HepG2 (cell line): ENCODE results near the gene TBRG1. TPM values are rescaled to one million over a fixed set of nuclear protein-coding genes. Genes with fewer than 3 reads are reported as not detected.

Source experiments
- ATAC-seq: fragments of 200-7000 bp; cut with Tn5 transposase; 3 replicates; pipeline ENCODE4 v1.9.1; 2020; ENCODE audit warnings: mild to moderate bottlenecking, moderate library complexity
- BruUV-seq: library from RNA; stranded (reverse); fragments of 400-500 nt; replicated peaks from 2 replicates; lab custom pipeline; 2021; lab: Mats Ljungman, UMichigan
- CTCF ChIA-PET: fragments of 300-600 bp; formaldehyde crosslinking; extraction: SDS; loops from one replicate; lab custom pipeline; 2021; ENCODE audit warnings: low total read pairs, inconsistent platforms, low intra/inter-chr PET ratio; lab: Yijun Ruan, JAX
- POLR2A ChIA-PET: fragments of 350-600 bp; sonication (Branson Sonifier 250); formaldehyde crosslinking; loops from one replicate; lab custom pipeline; 2020; ENCODE audit warnings: antibody characterized with exemption, inconsistent platforms; lab: Yijun Ruan, JAX
- DNase-seq: peaks from one replicate; pipeline ENCODE4 v3.0.0-alpha.2; 2015; ENCODE audit warnings: low spot score
- FAIRE-seq: peaks from 3 replicates; lab custom pipeline; 2011; peaks lifted over from hg19 to GRCh38; lab: Jason Lieb, UNC
- H2AFZ ChIP-seq: one replicate; pipeline ENCODE4 v1.6.1; 2011; ENCODE audit warnings: low read length, inconsistent platforms
- H3K27ac ChIP-seq: fragments of 300-600 bp; 3 replicates; pipeline ENCODE4 v1.8.0; 2011; ENCODE audit warnings: mixed run types, mild to moderate bottlenecking, mixed read lengths, low read length, inconsistent platforms; ENCODE audit not compliant: insufficient read depth; ENCODE audit errors: extremely low read length
- H3K27me3 ChIP-seq, 2 experiments: fragments of 200-600 bp in 1 of 2; 2 replicates in 1 of 2; 3 replicates in 1 of 2; pipeline versions ENCODE4 v1.6.0 to v1.8.0; 2011; ENCODE audit warnings: low read length in 2 of 2, mild to moderate bottlenecking in 2 of 2, moderate library complexity in 2 of 2, inconsistent platforms in 1 of 2; ENCODE audit not compliant: insufficient read depth in 2 of 2, control insufficient read depth in 1 of 2
- H3K36me3 ChIP-seq, 2 experiments: fragments of 200-600 bp in 1 of 2; replicated peaks in 1 of 2; 2 replicates in 1 of 2; 3 replicates in 1 of 2; pipeline versions ENCODE4 v1.5.1 to v1.8.0; 2011; ENCODE audit warnings: low read length in 2 of 2, inconsistent platforms in 1 of 2; ENCODE audit not compliant: insufficient read depth in 2 of 2, control insufficient read depth in 1 of 2
- H3K4me1 ChIP-seq: 2 replicates; pipeline ENCODE4 v1.5.1; 2012; ENCODE audit warnings: low read length, inconsistent platforms; ENCODE audit not compliant: insufficient read depth
- H3K4me2 ChIP-seq: 2 replicates; pipeline ENCODE4 v1.6.0; 2011; ENCODE audit warnings: low read depth, low read length, inconsistent platforms
- H3K4me3 ChIP-seq, 3 experiments: fragments of 200-600 bp in 1 of 3; sonication (generic), shearing (Covaris generic) in 1 of 3; replicated peaks in 1 of 3; 2 replicates each; pipeline ENCODE4 v1.5.1; 2011 to 2016; ENCODE audit warnings: low read length in 3 of 3, inconsistent platforms in 2 of 3, low read depth in 2 of 3, mild to moderate bottlenecking in 2 of 3, control low read depth in 1 of 3, mixed read lengths in 1 of 3; ENCODE audit not compliant: insufficient read depth in 1 of 3
- H3K79me2 ChIP-seq: one replicate; pipeline ENCODE4 v1.6.1; 2011; ENCODE audit warnings: low read length, inconsistent platforms; ENCODE audit not compliant: insufficient read depth
- H3K9ac ChIP-seq: 2 replicates; pipeline ENCODE4 v1.6.0; 2011; ENCODE audit warnings: mild to moderate bottlenecking, low read depth, low read length, inconsistent platforms; ENCODE audit not compliant: insufficient read depth
- H3K9me3 ChIP-seq: 2 replicates; pipeline ENCODE4 v1.5.1; 2012; ENCODE audit warnings: mild to moderate bottlenecking, low read length
- H4K20me1 ChIP-seq: 2 replicates; pipeline ENCODE4 v1.6.0; 2011; ENCODE audit warnings: inconsistent platforms, mild to moderate bottlenecking, low read length, moderate library complexity; ENCODE audit not compliant: insufficient read depth
- ADNP ChIP-seq: sonication (generic); formaldehyde crosslinking; IDR thresholded peaks from 2 replicates; pipeline ENCODE4 v1.4.0; 2020; ENCODE audit warnings: missing genetic modification reagents
- HOXA5 ChIP-seq: sonication (generic); formaldehyde crosslinking; IDR thresholded peaks from 2 replicates; pipeline ENCODE4 v1.4.0; 2020; ENCODE audit warnings: missing genetic modification reagents
- MAFF ChIP-seq: IDR thresholded peaks from 2 replicates; pipeline ENCODE4 v1.6.1; 2011; ENCODE audit warnings: low read depth, low read length, improper control_type of control experiment
- MAFK ChIP-seq, 2 experiments: IDR thresholded peaks in 1 of 2; conservative IDR thresholded peaks in 1 of 2; 2 replicates each; pipeline ENCODE4 v1.6.1; 2011; ENCODE audit warnings: improper control_type of control experiment in 2 of 2, low read length in 2 of 2
- MXD4 ChIP-seq: IDR thresholded peaks from 2 replicates; pipeline ENCODE4 v1.6.1; 2016; ENCODE audit warnings: mild to moderate bottlenecking, missing biosample characterization, missing genetic modification reagents
- TMF1 ChIP-seq: sonication (generic); formaldehyde crosslinking; IDR thresholded peaks from 2 replicates; pipeline ENCODE4 v1.8.1; 2022; ENCODE audit warnings: low read depth, missing genetic modification reagents
- UBTF ChIP-seq: sonication (generic); formaldehyde crosslinking; IDR thresholded peaks from 2 replicates; pipeline ENCODE4 v1.4.0; 2020; ENCODE audit warnings: mild to moderate bottlenecking, missing genetic modification reagents
- ZBTB7B ChIP-seq: sonication (generic); formaldehyde crosslinking; IDR thresholded peaks from 2 replicates; pipeline ENCODE4 v1.4.0; 2020; ENCODE audit warnings: missing genetic modification reagents
- WGBS: methylation state at CpG from one replicate; pipeline ENCODE4 v1.1.6; 2017; ENCODE audit warnings: low lambda C conversion rate; 5-methylcytosine and 5-hydroxymethylcytosine counted together
- in situ Hi-C: cut with HindIII; loops from 2 replicates; pipeline ENCODE4 v1.10.0; 2017; ENCODE audit warnings: low pct_unique_long_range_greater_than_20kb; ENCODE audit not compliant: extremely low pct_ligation_motif_present
- intact Hi-C: fragments of 100-400 bp; cut with micrococcal nuclease; formaldehyde crosslinking; loops from one replicate; pipeline ENCODE4 v1.10.0; 2022; ENCODE audit not compliant: unreplicated experiment
- polyA plus RNA-seq, 8 experiments: library from polyadenylated mRNA; depleted of rRNA in 3 of 8; stranded (reverse) in 7 of 8; unstranded in 1 of 8; fragments of >200 nt; fragmentation: Illumina TruSeq in 4 of 8; extraction: Trizol in 4 of 8; gene quantifications; 2 replicates each; pipeline versions ENCODE4 v1.2.1 to v1.2.3, GENCODE V29; 2011 to 2016; ENCODE audit warnings: low read depth in 4 of 8, missing spikeins in 1 of 8, mixed read lengths in 1 of 8; ENCODE audit not compliant: insufficient read depth in 1 of 8
- total RNA-seq, 5 experiments: library from RNA; depleted of rRNA; stranded (reverse); fragments of >200 nt; fragmentation: Illumina TruSeq; extraction: Trizol; gene quantifications; 2 replicates each; pipeline ENCODE4 v1.2.3, GENCODE V29; 2016; ENCODE audit warnings: low read depth in 1 of 5

Gene TBRG1
- total and polyA plus RNA-seq, 2 of the 13 experiments (the other 11 are each of a cell fraction or from before 2014, with no cell fraction given) = 21.7 to 25.6 TPM

- Histone ChIP-seq H4K20me1 (peaks cover 3% of the 10 kb centered on the region; the same call in 1 of the 2 replicates), H3K27me3 (peaks cover 0 to 15% of the 10 kb centered on the region in 2 experiments; a peak in 2 of 5 replicates), H3K27ac (no peak overlapping the region), H3K4me1 (peaks cover 29% of the 10 kb centered on the region), H3K9ac (peak overlapping the region; percentile 91), H2AFZ (no peak overlapping the region), H3K36me3 (peaks cover 12 to 26% of the 10 kb centered on the region in 2 experiments), H3K9me3 (no peaks in the 10 kb centered on the region), H3K4me2 (peak overlapping the region; percentile 99), H3K4me3 (peak overlapping the region; percentile 88 to 98 (median 96); a peak in 5 of 6 replicates), H3K79me2 (peaks cover 21% of the 10 kb centered on the region)
- no TSS peak for BruUV-seq
- WGBS = 65% methylated on average over 4 of the region's 4 CpGs
- DNase-seq (no peak), FAIRE-seq (no peak), ATAC-seq (no peak)
- CTCF ChIA-PET = no interaction called here
- TF ChIP-seq MAFK (conservative IDR thresholded peaks at IDR 0.05 in 1 of 2, IDR thresholded peaks at IDR 0.05 in 1 of 2; ENCODE audit: low read length in 2 of 2) (peak; percentile 1 to 24; a peak in 1 of 4 replicates), HOXA5 (CRISPR knock-in tag) (no peak), MAFF (no peak), TMF1 (no peak)
- intact Hi-C loops = loop anchor here (5.0 kb wide), 1 partner anchor 313 kb away; the partner anchor contains the start of gene HEPACAM
- in situ Hi-C loops = no loop called here
- POLR2A ChIA-PET = interaction anchor here (0.7 to 1.7 kb wide), 5 partner anchors 20 to 330 kb away, joined by 3 to 7 read pairs (median 5); partner anchors contain the start of genes CCDC15, SIAE and SPA17
These were observed 1.3 kb downstream of the TBRG1 start for GRCh38 chr11:124623861-124624525.

- intact Hi-C loops = no loop called here
- no peak for FAIRE-seq
- peaks cover 15 to 40% of the 10 kb centered on the region in 2 experiments for H3K36me3 ChIP-seq
These were observed 3.0 kb downstream of the TBRG1 start for GRCh38 chr11:124625504-124626168.

More at GRCh38 chr11:124625504-124626168, 3.0 kb downstream of the TBRG1 start:
- Histone ChIP-seq H3K9me3 (no peaks in the 10 kb centered on the region), H3K4me2 (no peak overlapping the region), H3K9ac (no peak overlapping the region), H3K4me1 (peaks cover 25% of the 10 kb centered on the region), H3K27me3 (no peaks in the 10 kb centered on the region; a peak in 1 of 5 replicates), H3K79me2 (peaks cover 21% of the 10 kb centered on the region), H3K27ac (no peak overlapping the region), H4K20me1 (peaks cover 3% of the 10 kb centered on the region; the same call in 1 of the 2 replicates), H3K4me3 (no peak overlapping the region)
- DNase-seq (no peak), ATAC-seq (no peak)
- no TSS peak for BruUV-seq
- ChIA-PET CTCF (no interaction called here), POLR2A (no interaction called here)
- in situ Hi-C loops = no loop called here
- 99% methylated on average over 3 of the region's 3 CpGs for WGBS
- no peak for TF ChIP-seq ADNP
- no peak for TF ChIP-seq ZBTB7B (CRISPR knock-in tag)
- TF ChIP-seq MXD4 (CRISPR knock-in tag) = no peak
- no peak for TF ChIP-seq UBTF (CRISPR knock-in tag)
- TF ChIP-seq, all 625 proteins: peak for 0
- no peak overlapping the region for H2AFZ ChIP-seq
